Retinal pigment epithelial cell (primary cell): Measurements from ENCODE around the gene ZNF337.
"Not testable (repeated sequence)": the region's sequence is repeated elsewhere in the genome, so short reads cannot be mapped to it uniquely, and the experiment has no call there.

Experiments used
- DNase-seq: peaks from one replicate; pipeline ENCODE4 v3.0.0-alpha.2; 2010; ENCODE audit warnings: low read depth
- H3K4me3 ChIP-seq: 2 replicates; pipeline ENCODE4 v1.5.1; 2011; ENCODE audit warnings: mild to moderate bottlenecking, low read length, control low read depth, moderate library complexity
- CTCF ChIP-seq: conservative IDR thresholded peaks from 2 replicates; pipeline ENCODE4 v1.5.1; 2011; ENCODE audit warnings: low read depth, low read length, control low read depth, inconsistent platforms

ZNF337 gene

DNA sequence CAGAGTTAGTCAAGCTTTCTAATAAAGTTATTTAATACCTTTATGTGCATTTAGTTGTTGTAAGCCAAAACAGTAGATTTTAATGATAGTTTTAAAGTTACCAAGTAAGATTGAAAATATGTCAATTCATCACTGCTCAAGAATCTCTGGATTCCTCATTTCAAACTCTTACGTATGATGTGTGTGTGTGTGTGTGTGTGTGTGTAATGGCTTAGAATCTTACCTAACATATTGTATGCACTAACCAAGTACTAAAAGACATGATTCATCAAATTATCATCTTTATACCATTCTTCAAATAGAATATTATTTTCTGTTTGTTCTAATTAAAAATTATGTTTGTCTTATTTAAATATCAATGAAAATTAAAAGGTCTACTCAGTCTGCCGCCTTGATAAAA is 41.5 kb upstream of the ZNF337 start:
- no peak overlapping the region for H3K4me3 ChIP-seq
- DNase-seq: no peak
- TF ChIP-seq CTCF: no peak

GRCh38 chr20:25733903-25734302 is 37.2 kb upstream of the ZNF337 start:
- H3K4me3 ChIP-seq: no peak overlapping the region
- no peak for DNase-seq
- no peak for TF ChIP-seq CTCF

GRCh38 chr20:25730862-25731261 is 34.2 kb upstream of the ZNF337 start:
- H3K4me3 ChIP-seq: no peak overlapping the region
- DNase-seq: no peak
- TF ChIP-seq CTCF: no peak

DNA sequence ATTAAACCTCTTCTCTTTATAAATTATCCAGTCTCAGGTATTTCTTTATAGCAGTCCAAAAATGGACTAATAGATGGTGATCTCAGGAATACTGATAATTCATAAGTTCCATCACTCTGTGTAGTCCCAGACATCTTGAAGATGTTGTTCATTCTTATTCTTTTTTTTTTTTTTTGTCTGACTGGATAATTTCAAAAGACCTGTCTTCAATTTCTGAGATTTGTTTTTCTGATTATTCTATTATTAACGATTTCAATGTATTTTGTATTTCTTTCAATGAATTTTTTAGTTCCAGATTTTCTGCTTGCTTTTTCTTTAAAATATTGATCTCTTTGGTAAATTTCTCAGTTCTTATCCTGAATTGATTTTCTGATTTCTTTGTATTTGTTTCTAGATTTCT is 29.7 kb upstream of the ZNF337 start:
- TF ChIP-seq CTCF: no peak
- no peak for DNase-seq
- no peak overlapping the region for H3K4me3 ChIP-seq

- no peak for TF ChIP-seq CTCF
- H3K4me3 ChIP-seq: no peak overlapping the region
- no peak for DNase-seq
Observed at GRCh38 chr20:25725639-25726038, 29.0 kb upstream of the ZNF337 start.

DNA sequence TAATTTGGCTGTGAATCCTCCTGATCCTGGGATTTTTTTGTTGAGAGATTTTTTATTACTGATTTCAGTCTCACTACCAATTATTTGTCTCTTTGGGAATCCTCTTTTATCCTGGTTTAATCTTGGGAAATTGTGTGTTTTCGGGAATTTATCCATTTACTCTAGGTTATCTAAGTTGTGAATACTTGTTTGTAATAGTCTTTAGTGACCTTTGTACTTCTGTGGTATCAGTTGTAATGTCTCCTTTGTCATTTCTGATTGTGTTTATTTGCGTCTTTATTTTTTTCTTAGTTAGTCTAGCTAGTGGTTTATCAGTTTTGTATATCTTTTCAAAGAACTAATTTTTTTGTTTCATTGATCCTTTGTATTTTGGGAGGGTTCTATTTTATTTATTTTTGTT is 27.3 kb upstream of the ZNF337 start:
- H3K4me3 ChIP-seq: no peak overlapping the region
- TF ChIP-seq CTCF: no peak
- no peak for DNase-seq

DNA sequence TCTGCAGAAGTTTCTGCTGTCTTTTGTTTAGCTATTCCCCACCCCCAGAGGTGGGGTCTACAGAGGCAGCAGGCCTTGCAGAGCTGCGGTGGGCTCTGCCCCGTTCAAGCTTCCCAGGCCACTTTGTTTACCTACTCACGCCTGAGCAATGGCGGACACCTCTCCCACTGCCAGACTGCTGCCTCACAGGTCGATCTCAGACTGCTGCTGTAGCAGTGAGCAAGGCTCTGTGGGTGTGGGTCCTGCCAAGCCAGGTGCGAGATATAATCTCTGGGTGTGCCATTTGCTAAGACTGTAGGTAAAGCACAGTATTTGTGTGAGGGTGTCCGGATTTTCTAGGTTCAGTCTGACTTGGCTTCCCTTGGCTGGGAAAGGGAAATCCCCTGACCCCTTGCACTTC is 23.6 kb upstream of the ZNF337 start:
- TF ChIP-seq CTCF: no peak
- H3K4me3 ChIP-seq: no peak overlapping the region
- no peak for DNase-seq

DNA sequence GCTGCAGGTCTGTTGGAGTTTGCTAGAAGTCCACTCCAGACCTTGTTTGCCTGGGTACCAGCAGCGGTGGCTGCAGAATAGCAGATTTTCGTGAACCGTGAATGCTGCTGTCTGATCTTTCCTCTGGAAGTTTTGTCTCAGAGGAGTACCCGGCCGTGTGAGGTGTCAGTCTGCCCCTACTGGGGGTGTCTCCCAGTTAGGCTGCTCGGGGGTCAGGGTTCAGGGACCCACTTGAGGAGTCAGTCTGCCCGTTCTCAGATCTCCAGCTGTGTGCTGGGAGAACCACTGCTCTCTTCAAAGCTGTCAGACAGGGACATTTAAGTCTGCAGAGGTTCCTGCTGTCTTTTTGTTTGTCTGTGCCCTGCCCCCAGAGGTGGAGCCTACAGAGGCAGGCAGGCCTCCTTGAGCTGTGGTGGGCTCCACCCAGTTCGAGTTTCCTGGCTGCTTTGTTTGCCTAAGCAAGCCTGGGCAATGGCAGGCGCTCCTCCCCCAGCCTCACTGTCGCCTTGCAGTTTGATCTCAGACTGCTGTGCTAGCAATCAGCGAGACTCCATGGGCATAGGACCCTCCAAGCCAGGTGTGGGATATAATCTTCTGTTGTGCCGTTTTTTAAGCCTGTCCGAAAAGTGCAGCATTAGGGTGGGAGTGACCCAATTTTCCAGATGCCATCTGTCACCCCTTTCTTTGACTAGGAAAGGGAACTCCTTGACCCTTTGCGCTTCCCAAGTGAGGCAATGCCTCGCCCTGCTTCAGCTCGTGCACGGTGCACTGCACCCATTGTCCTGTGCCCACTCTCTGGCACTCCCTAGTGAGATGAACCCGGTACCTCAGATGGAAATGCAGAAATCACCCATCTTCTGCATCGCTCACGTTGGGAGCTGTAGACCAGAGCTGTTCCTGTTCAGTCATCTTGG is 22.5 kb upstream of the ZNF337 start:
- H3K4me3 ChIP-seq, DNase-seq: not testable (repeated sequence)
